Keratinocyte (primary cell): ENCODE results near the gene COX4I1. TPM values are rescaled to one million over a fixed set of nuclear protein-coding genes. Genes with fewer than 3 reads are reported as not detected.

Experiments used
- DNase-seq: peaks from one replicate; pipeline ENCODE4 v3.0.0-alpha.2; 2011; ENCODE audit warnings: low read depth, missing footprints, low spot score
- FAIRE-seq: peaks from 2 replicates; lab custom pipeline; 2011; peaks lifted over from hg19 to GRCh38; lab: Jason Lieb, UNC
- H2AFZ ChIP-seq: 2 replicates; pipeline ENCODE4 v1.6.0; 2012; ENCODE audit warnings: low read length, control low read depth, inconsistent platforms; ENCODE audit not compliant: control insufficient read depth
- H3K27ac ChIP-seq: 2 replicates; pipeline ENCODE4 v1.5.1; 2011; ENCODE audit warnings: low read length; ENCODE audit not compliant: control insufficient read depth, insufficient read depth
- H3K27me3 ChIP-seq: 3 replicates; pipeline ENCODE4 v1.6.0; 2011; ENCODE audit warnings: low read length; ENCODE audit not compliant: control insufficient read depth, insufficient read depth; ENCODE audit errors: extremely low read depth
- H3K36me3 ChIP-seq, 2 experiments: 2 replicates in 1 of 2; 3 replicates in 1 of 2; pipeline ENCODE4 v1.5.1; 2011; ENCODE audit warnings: low read length in 2 of 2, mild to moderate bottlenecking in 1 of 2; ENCODE audit not compliant: control insufficient read depth in 2 of 2, insufficient read depth in 2 of 2; ENCODE audit errors: extremely low read depth in 1 of 2
- H3K4me1 ChIP-seq: 3 replicates; pipeline ENCODE4 v1.5.1; 2011; ENCODE audit warnings: low read length; ENCODE audit not compliant: control insufficient read depth, insufficient read depth; ENCODE audit errors: extremely low read depth
- H3K4me2 ChIP-seq: 3 replicates; pipeline ENCODE4 v1.6.0; 2011; ENCODE audit warnings: low read depth, low read length; ENCODE audit not compliant: control insufficient read depth, insufficient read depth; ENCODE audit errors: extremely low read depth
- H3K4me3 ChIP-seq, 3 experiments: fragments of 200-600 bp in 1 of 3; sonication (generic) in 1 of 3; 2 replicates in 2 of 3; 3 replicates in 1 of 3; pipeline ENCODE4 v1.5.1; 2011 to 2016; ENCODE audit warnings: low read length in 3 of 3, mild to moderate bottlenecking in 3 of 3, control low read depth in 2 of 3, inconsistent platforms in 1 of 3, low read depth in 1 of 3, mixed read lengths in 1 of 3, mixed run types in 1 of 3, moderate library complexity in 1 of 3; ENCODE audit not compliant: control insufficient read depth in 2 of 3, insufficient read depth in 2 of 3; ENCODE audit errors: extremely low read depth in 1 of 3
- H3K79me2 ChIP-seq: 2 replicates; pipeline ENCODE4 v1.6.0; 2012; ENCODE audit warnings: low read length; ENCODE audit not compliant: control insufficient read depth, insufficient read depth
- H3K9ac ChIP-seq: 3 replicates; pipeline ENCODE4 v1.6.0; 2011; ENCODE audit warnings: low read length; ENCODE audit not compliant: control insufficient read depth, insufficient read depth; ENCODE audit errors: extremely low read depth
- H3K9me1 ChIP-seq: 3 replicates; pipeline ENCODE4 v1.6.0; 2011; ENCODE audit warnings: low read length; ENCODE audit not compliant: control insufficient read depth, insufficient read depth; ENCODE audit errors: extremely low read depth
- H3K9me3 ChIP-seq: 2 replicates; pipeline ENCODE4 v1.5.1; 2012; ENCODE audit warnings: low read depth, low read length; ENCODE audit not compliant: control insufficient read depth
- H4K20me1 ChIP-seq: 3 replicates; pipeline ENCODE4 v1.6.0; 2011; ENCODE audit warnings: low read length; ENCODE audit not compliant: control insufficient read depth, insufficient read depth; ENCODE audit errors: extremely low read depth
- CTCF ChIP-seq, 3 experiments: IDR thresholded peaks in 1 of 3; conservative IDR thresholded peaks in 1 of 3; optimal IDR thresholded peaks in 1 of 3; 2 replicates in 2 of 3; 3 replicates in 1 of 3; pipeline versions ENCODE3 to v1.5.1; 2011; ENCODE audit warnings: low read length in 3 of 3, mild to moderate bottlenecking in 3 of 3, moderate library complexity in 2 of 3, control low read depth in 1 of 3, inconsistent platforms in 1 of 3; ENCODE audit not compliant: insufficient read depth in 2 of 3; ENCODE audit errors: extremely low read depth in 1 of 3
- EZH2 ChIP-seq: IDR thresholded peaks from one replicate; pipeline ENCODE4 v1.6.1; 2012; ENCODE audit warnings: inconsistent platforms, mild to moderate bottlenecking, low read length, moderate library complexity
- dilution Hi-C: fragments of 300-500 bp; cut with MboI; formaldehyde crosslinking; loops from one replicate; pipeline ENCODE4 v1.7.0; 2020; ENCODE audit warnings: low sequenced_read_pairs; ENCODE audit not compliant: extremely low pct_ligation_motif_present
- polyA plus RNA-seq, 5 experiments: library from polyadenylated mRNA; depleted of rRNA in 3 of 5; stranded (reverse) in 3 of 5; stranded (forward) in 1 of 5; unstranded in 1 of 5; fragments of >200 nt; gene quantifications; 1 replicate in 1 of 5; 2 replicates in 3 of 5; 3 replicates in 1 of 5; pipeline versions ENCODE4 v1.2.1 to v1.2.3, GENCODE V29; 2011 to 2012; ENCODE audit warnings: missing spikeins in 2 of 5, low read depth in 1 of 5, low replicate concordance in 1 of 5

Gene COX4I1
- polyA plus RNA-seq, 1 donor (not counting 4 experiments of a cell fraction or from before 2014, with no cell fraction given), result 809 TPM

GRCh38 chr16:85781695-85782370 is 17.7 kb upstream of the COX4I1 start:
- Histone ChIP-seq H4K20me1 (peaks cover 14% of the 10 kb centered on the region), H3K36me3 (peaks cover 43 to 51% of the 10 kb centered on the region in 2 experiments), H3K27me3 (no peaks in the 10 kb centered on the region), H3K79me2 (peaks cover 39% of the 10 kb centered on the region), H2AFZ (no peak overlapping the region), H3K9me3 (no peaks in the 10 kb centered on the region), H3K9me1 (peaks cover 7% of the 10 kb centered on the region), H3K4me3 (no peak overlapping the region), H3K4me2 (no peak overlapping the region), H3K9ac (no peak overlapping the region), H3K4me1 (peaks cover 14% of the 10 kb centered on the region), H3K27ac (no peak overlapping the region)
- dilution Hi-C loops, result no loop called here
- DNase-seq (no peak), FAIRE-seq (no peak)
- TF ChIP-seq CTCF (optimal IDR thresholded peaks at IDR 0.05 in 1 of 3, IDR thresholded peaks at IDR 0.05 in 1 of 3, conservative IDR thresholded peaks at IDR 0.05 in 1 of 3; ENCODE audit: extremely low read depth in 1 of 3, insufficient read depth in 2 of 3, low read length in 3 of 3) (no peak), EZH2 (no peak)

DNA sequence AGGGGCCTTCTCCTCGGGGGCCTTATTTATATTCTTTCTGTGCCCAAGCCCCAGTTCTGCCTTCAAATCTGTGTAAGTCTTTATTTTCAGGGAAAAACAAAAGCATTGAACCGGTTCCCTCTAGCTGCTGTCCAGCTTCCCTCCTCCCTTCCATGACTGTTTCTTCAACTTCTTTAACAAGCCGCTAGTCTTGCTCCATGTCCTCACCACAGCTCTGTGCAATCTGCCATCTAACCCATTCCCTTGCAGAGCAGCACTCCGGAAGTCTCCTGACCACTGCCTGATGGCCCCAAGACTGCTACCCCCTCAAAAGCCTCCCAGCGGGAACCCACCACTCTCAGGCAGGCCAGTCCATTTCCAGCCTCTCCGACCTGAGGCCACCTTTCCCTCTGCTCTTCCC is 17.0 kb upstream of the COX4I1 start:
- Histone ChIP-seq H3K4me1 (peaks cover 10% of the 10 kb centered on the region), H3K9me3 (no peaks in the 10 kb centered on the region), H3K4me3 (no peak overlapping the region), H3K79me2 (peaks cover 46% of the 10 kb centered on the region), H3K36me3 (peaks cover 49 to 50% of the 10 kb centered on the region in 2 experiments), H3K9me1 (peaks cover 7% of the 10 kb centered on the region), H2AFZ (no peak overlapping the region), H3K9ac (no peak overlapping the region), H3K27me3 (no peaks in the 10 kb centered on the region), H3K4me2 (no peak overlapping the region), H4K20me1 (peaks cover 14% of the 10 kb centered on the region), H3K27ac (no peak overlapping the region)
- DNase-seq (no peak), FAIRE-seq (no peak)
- dilution Hi-C loops, result no loop called here
- TF ChIP-seq CTCF (optimal IDR thresholded peaks at IDR 0.05 in 1 of 3, IDR thresholded peaks at IDR 0.05 in 1 of 3, conservative IDR thresholded peaks at IDR 0.05 in 1 of 3; ENCODE audit: extremely low read depth in 1 of 3, insufficient read depth in 2 of 3, low read length in 3 of 3), result no peak
- TF ChIP-seq EZH2, result no peak
